Right lobe of liver (tissue), 6 donors: ENCODE measurements around the gene CYP19A1. TPM values are rescaled to one million over a fixed set of nuclear protein-coding genes. Genes with fewer than 3 reads are reported as not detected.
"Not testable (repeated sequence)": the region's sequence is repeated elsewhere in the genome, so short reads cannot be mapped to it uniquely, and the experiment has no call there.

Experiments used
- ATAC-seq, 4 donors: fragments of 200-7000 bp; cut with Tn5 transposase; one replicate each; pipeline ENCODE4 v1.9.1; 2020; ENCODE audit warnings: mild to moderate bottlenecking in 4 of 4, moderate library complexity in 4 of 4
- DNase-seq, 3 donors: peaks; one replicate each; pipeline ENCODE4 v3.0.0-alpha.2; 2020
- H3K27ac ChIP-seq, 3 donors: fragments of 200-600 bp; one replicate each; pipeline ENCODE4 v1.8.0; 2022
- H3K27me3 ChIP-seq, 2 donors: fragments of 200-600 bp; one replicate each; pipeline ENCODE4 v1.8.0; 2022
- H3K36me3 ChIP-seq, 4 donors: fragments of 200-600 bp; sonication (generic) in 1 of 4; one replicate each; pipeline versions ENCODE4 v1.5.1 to v1.8.0; 2017 to 2022; ENCODE audit warnings: control low read depth in 1 of 4
- H3K4me1 ChIP-seq, 4 donors: fragments of 200-600 bp; sonication (generic) in 1 of 4; one replicate each; pipeline versions ENCODE4 v1.5.1 to v1.8.0; 2017 to 2022; ENCODE audit warnings: control low read depth in 1 of 4
- H3K4me3 ChIP-seq, 3 donors: fragments of 200-600 bp; one replicate each; pipeline ENCODE4 v1.8.0; 2022
- H3K9me3 ChIP-seq, 4 donors: fragments of 200-600 bp; sonication (generic) in 1 of 4; one replicate each; pipeline versions ENCODE4 v1.5.1 to v1.8.0; 2017 to 2022; ENCODE audit warnings: control low read depth in 1 of 4
- CTCF ChIP-seq, 4 donors: fragments of 200-600 bp in 3 of 4; fragments of 450-650 bp in 1 of 4; IDR thresholded peaks; one replicate each; pipeline versions ENCODE4 v1.5.1 to v1.8.0; 2016 to 2022; ENCODE audit warnings: antibody characterized with exemption in 4 of 4, mild to moderate bottlenecking in 2 of 4
- POLR2A ChIP-seq: fragments of 450-650 bp; IDR thresholded peaks from one replicate; pipeline ENCODE4 v1.6.1; 2017; ENCODE audit warnings: antibody characterized with exemption, mild to moderate bottlenecking
- WGBS: methylation state at CpG from one replicate; pipeline ENCODE4 v1.1.6; 2018; ENCODE audit warnings: low coverage, low lambda C conversion rate; ENCODE audit not compliant: insufficient coverage; ENCODE audit errors: missing lambda C conversion rate; 5-methylcytosine and 5-hydroxymethylcytosine counted together
- intact Hi-C, 2 donors: fragments of 100-400 bp; cut with DNase I; formaldehyde crosslinking; loops; one replicate each; pipeline versions ENCODE4 v1.11.2 to v1.14.1; 2022
- total RNA-seq, 6 experiments: library from RNA; depleted of rRNA in 2 of 6; stranded (reverse); fragments of >200 nt in 2 of 6; fragmentation: NEBNext Ultra II Directional in 3 of 6; extraction: Animal tissue kit (Norgen Biotek cat#: 25700) in 3 of 6; gene quantifications; one replicate each; pipeline versions ENCODE4 v1.1.0 to v1.2.4, GENCODE V29; 2016 to 2023
- donor health status: DM: no; HTN: yes; CAD: no.
- donor health status: DM: no; HTN: no; CAD: no.
- donor health status: DM: no; HTN: no; CAD: no.
- donor health status: DM: no; HTN: yes; CAD: no.
- donor health status: DM: no; HTN: yes; CAD: no.

The CYP19A1 gene
- total RNA-seq, 6 experiments from 2014 or later, result not detected

- TF ChIP-seq POLR2A, result no peak
- no peak for TF ChIP-seq CTCF (IDR thresholded peaks at IDR 0.05)
- Histone ChIP-seq H3K9me3 (no peaks in the 10 kb centered on the region), H3K27me3 (no peaks in the 10 kb centered on the region), H3K4me3 (no peak overlapping the region), H3K36me3 (no peaks in the 10 kb centered on the region), H3K27ac (no peak overlapping the region), H3K4me1 (no peaks in the 10 kb centered on the region)
- ATAC-seq (no peak), DNase-seq (no peak)
- intact Hi-C loops, result no loop called here
- WGBS, result 52% methylated on average over 9 of the region's 9 CpGs
Observed at GRCh38 chr15:51191766-51192165, 146.6 kb downstream of the CYP19A1 start.

GRCh38 chr15:51191072-51191670 lies 147.2 kb downstream of the CYP19A1 start:
- Histone ChIP-seq H3K36me3 (no peaks in the 10 kb centered on the region), H3K27me3 (no peaks in the 10 kb centered on the region), H3K27ac (no peak overlapping the region), H3K4me1 (no peaks in the 10 kb centered on the region), H3K9me3 (no peaks in the 10 kb centered on the region), H3K4me3 (no peak overlapping the region)
- TF ChIP-seq POLR2A (no peak), CTCF (IDR thresholded peaks at IDR 0.05) (no peak)
- intact Hi-C loops, result no loop called here
- ATAC-seq (no peak), DNase-seq (no peak)
- whole genome bisulfite sequencing, result 42% methylated on average over 7 of the region's 7 CpGs

GRCh38 chr15:51190424-51191068 lies 147.8 kb downstream of the CYP19A1 start:
- TF ChIP-seq POLR2A (no peak), CTCF (IDR thresholded peaks at IDR 0.05) (no peak)
- WGBS, result 50% methylated on average over 8 of the region's 8 CpGs

GRCh38 chr15:51189669-51190385 lies 148.6 kb downstream of the CYP19A1 start:
- intact Hi-C loops, result no loop called here
- DNase-seq, result no peak
- TF ChIP-seq CTCF (IDR thresholded peaks at IDR 0.05) (no peak), POLR2A (no peak)
- WGBS, result 60% methylated on average over 5 of the region's 6 CpGs
- H3K9me3 ChIP-seq, result no peaks in the 10 kb centered on the region
- no peaks in the 10 kb centered on the region for H3K36me3 ChIP-seq
- H3K4me3 ChIP-seq, result no peak overlapping the region
- no peaks in the 10 kb centered on the region for H3K4me1 ChIP-seq
- ATAC-seq, result no peak
- H3K27me3 ChIP-seq, result no peaks in the 10 kb centered on the region
- no peak overlapping the region for H3K27ac ChIP-seq

More at GRCh38 chr15:51190424-51191068, 147.8 kb downstream of the CYP19A1 start:
- intact Hi-C loops, result no loop called here
- H3K4me1 ChIP-seq, result no peaks in the 10 kb centered on the region
- no peaks in the 10 kb centered on the region for H3K9me3 ChIP-seq
- H3K4me3 ChIP-seq, result no peak overlapping the region
- no peak overlapping the region for H3K27ac ChIP-seq
- peak in 1 of 4 donors; percentile 33 for ATAC-seq
- no peaks in the 10 kb centered on the region for H3K27me3 ChIP-seq
- no peak for DNase-seq
- no peaks in the 10 kb centered on the region for H3K36me3 ChIP-seq

GRCh38 chr15:51188791-51189190 lies 149.6 kb downstream of the CYP19A1 start:
- H3K4me3 ChIP-seq, H3K4me1 ChIP-seq, H3K27ac ChIP-seq, H3K27me3 ChIP-seq, intact Hi-C loops, H3K36me3 ChIP-seq, ATAC-seq, H3K9me3 ChIP-seq, DNase-seq: not testable (repeated sequence)
- 89% methylated on average over 5 of the region's 6 CpGs for WGBS
